Neuronal stem cell (in vitro differentiated cells): ENCODE results near the gene FOXN3. TPM values are rescaled to one million over a fixed set of nuclear protein-coding genes. Genes with fewer than 3 reads are reported as not detected.

Experiments used
- DNase-seq: peaks from one replicate; pipeline ENCODE4 v3.0.0-alpha.2; 2013; ENCODE audit warnings: low spot score
- H2AFZ ChIP-seq: one replicate; pipeline ENCODE4 v1.6.1; 2013; ENCODE audit warnings: mild to moderate bottlenecking, low read length, inconsistent platforms
- H2AK5ac ChIP-seq: 2 replicates; pipeline ENCODE4 v1.6.1; 2013; ENCODE audit warnings: low read depth, mild to moderate bottlenecking, inconsistent platforms, low read length, moderate library complexity, mixed read lengths
- H2BK120ac ChIP-seq: 2 replicates; pipeline ENCODE4 v1.6.1; 2013; ENCODE audit warnings: low read depth, mild to moderate bottlenecking, inconsistent platforms, low read length, moderate library complexity, mixed read lengths
- H2BK12ac ChIP-seq: one replicate; pipeline ENCODE4 v1.6.1; 2013; ENCODE audit warnings: low read length, inconsistent platforms
- H2BK15ac ChIP-seq: 2 replicates; pipeline ENCODE4 v1.6.1; 2013; ENCODE audit warnings: mild to moderate bottlenecking, low read length, inconsistent platforms, mixed read lengths
- H2BK5ac ChIP-seq: one replicate; pipeline ENCODE4 v1.6.1; 2013; ENCODE audit warnings: inconsistent platforms, mild to moderate bottlenecking, low read length, moderate library complexity
- H3K14ac ChIP-seq: one replicate; pipeline ENCODE4 v1.6.1; 2013; ENCODE audit warnings: low read length, inconsistent platforms
- H3K18ac ChIP-seq: 2 replicates; pipeline ENCODE4 v1.6.1; 2013; ENCODE audit warnings: low read length, inconsistent platforms
- H3K23ac ChIP-seq: 2 replicates; pipeline ENCODE4 v1.6.1; 2013; ENCODE audit warnings: low read depth, mild to moderate bottlenecking, mixed read lengths, low read length, inconsistent platforms; ENCODE audit not compliant: poor library complexity
- H3K27ac ChIP-seq: replicated peaks from 3 replicates; pipeline ENCODE4 v1.5.1; 2013; ENCODE audit warnings: low read length, inconsistent platforms
- H3K27me3 ChIP-seq, 3 experiments: 2 replicates each; pipeline ENCODE4 v1.6.1; 2013; ENCODE audit warnings: low read length in 3 of 3, mild to moderate bottlenecking in 2 of 3, inconsistent platforms in 1 of 3, low read depth in 1 of 3, mixed read lengths in 1 of 3, moderate library complexity in 1 of 3; ENCODE audit not compliant: control insufficient read depth in 3 of 3, insufficient read depth in 3 of 3
- H3K36me3 ChIP-seq, 2 donors: replicated peaks in 1 of 2; 2 replicates each; pipeline ENCODE4 v1.6.1; 2013; ENCODE audit warnings: low read length in 2 of 2; ENCODE audit not compliant: control insufficient read depth in 2 of 2, insufficient read depth in 2 of 2
- H3K4ac ChIP-seq: 2 replicates; pipeline ENCODE4 v1.6.1; 2013; ENCODE audit warnings: inconsistent platforms, mild to moderate bottlenecking, low read length, moderate library complexity
- H3K4me1 ChIP-seq, 2 donors: 1 replicate in 1 of 2; 2 replicates in 1 of 2; pipeline ENCODE4 v1.6.1; 2013; ENCODE audit warnings: low read length in 2 of 2, low read depth in 1 of 2; ENCODE audit not compliant: control insufficient read depth in 2 of 2, insufficient read depth in 1 of 2
- H3K4me2 ChIP-seq: one replicate; pipeline ENCODE4 v1.6.1; 2013; ENCODE audit warnings: mild to moderate bottlenecking, low read length, inconsistent platforms; ENCODE audit not compliant: insufficient read depth, poor library complexity, severe bottlenecking
- H3K4me3 ChIP-seq, 2 donors: 2 replicates each; pipeline ENCODE4 v1.5.1; 2013; ENCODE audit warnings: low read length in 2 of 2, mild to moderate bottlenecking in 2 of 2, inconsistent platforms in 1 of 2, moderate library complexity in 1 of 2
- H3K79me1 ChIP-seq: one replicate; pipeline ENCODE4 v1.6.1; 2013; ENCODE audit warnings: low read depth, mild to moderate bottlenecking, inconsistent platforms, low read length, moderate library complexity
- H3K9ac ChIP-seq: one replicate; pipeline ENCODE4 v1.6.1; 2013; ENCODE audit warnings: mild to moderate bottlenecking, low read depth, low read length, inconsistent platforms; ENCODE audit not compliant: poor library complexity
- H3K9me3 ChIP-seq, 2 donors: replicated peaks in 1 of 2; 2 replicates each; pipeline versions ENCODE3 to v1.6.1; 2013; ENCODE audit warnings: low read length in 2 of 2, mild to moderate bottlenecking in 2 of 2, inconsistent platforms in 1 of 2, low read depth in 1 of 2, mixed read lengths in 1 of 2, moderate library complexity in 1 of 2; ENCODE audit not compliant: control insufficient read depth in 2 of 2, insufficient read depth in 1 of 2
- H4K8ac ChIP-seq: one replicate; pipeline ENCODE4 v1.6.1; 2013; ENCODE audit warnings: low read depth, mild to moderate bottlenecking, inconsistent platforms, low read length, moderate library complexity
- H4K91ac ChIP-seq: one replicate; pipeline ENCODE4 v1.6.1; 2013; ENCODE audit warnings: low read length, low read depth, mild to moderate bottlenecking, inconsistent platforms; ENCODE audit not compliant: poor library complexity
- WGBS, 2 donors: extraction: QIAGEN DNeasy Blood & Tissue Kit; methylation state at CpG; one replicate each; pipeline ENCODE4 v1.1.7; 2013; ENCODE audit warnings: missing lambda C conversion rate in 2 of 2, mixed read lengths in 1 of 2; ENCODE audit not compliant: insufficient read length in 2 of 2, insufficient replicate concordance in 1 of 2; ENCODE audit errors: extremely low coverage in 2 of 2; 5-methylcytosine and 5-hydroxymethylcytosine counted together
- polyA plus RNA-seq, 2 experiments: library from polyadenylated mRNA; stranded (reverse); fragments of 200-250 nt; gene quantifications; one replicate each; pipeline ENCODE4 v1.2.3, GENCODE V29; 2013

FOXN3 gene
- 21.1 TPM for polyA plus RNA-seq (2013, experiment 1 of 2)
- polyA plus RNA-seq (2013, experiment 2 of 2), result 21.5 TPM

GRCh38 chr14:89417091-89417464 is at the start of gene FOXN3:
Gene FOXN3 (minus strand): TSS chr14:89417233. CDS start chr14:89412476, 4,757 bp downstream.
- peak; percentile 86 for DNase-seq
- H3K79me1 ChIP-seq, result peaks cover 6% of the 10 kb centered on the region
- peak within 1 kb of the TSS; percentile 94 for H2AFZ ChIP-seq
- H3K23ac ChIP-seq, result peak within 1 kb of the TSS; percentile 34
- peak within 1 kb of the TSS; percentile 65 for H3K14ac ChIP-seq
- peak within 1 kb of the TSS; percentile 98 for H3K18ac ChIP-seq
- H3K4ac ChIP-seq, result peak within 1 kb of the TSS; percentile 70
- peak within 1 kb of the TSS; percentile 79 for H2BK12ac ChIP-seq
- peak within 1 kb of the TSS; percentile 65 to 92 for H3K4me3 ChIP-seq
- peak within 1 kb of the TSS; percentile 93 for H4K8ac ChIP-seq
- peaks cover 4 to 19% of the 10 kb centered on the region in 2 donors for H3K36me3 ChIP-seq
- peaks cover 0 to 1% of the 10 kb centered on the region in 2 donors for H3K9me3 ChIP-seq
- H2BK5ac ChIP-seq, result peak within 1 kb of the TSS; percentile 83
- no CpG with 5 or more reads among the region's 54 CpGs for WGBS, 2 donors
- peak within 1 kb of the TSS; percentile 83 for H2BK120ac ChIP-seq
- peak within 1 kb of the TSS; percentile 97 for H2BK15ac ChIP-seq
- H3K4me2 ChIP-seq, result peak within 1 kb of the TSS; percentile 92
- peak within 1 kb of the TSS; percentile 89 for H3K9ac ChIP-seq
- H3K27ac ChIP-seq, result peak within 1 kb of the TSS; percentile 37
- H3K27me3 ChIP-seq, result no peaks in the 10 kb centered on the region
- H4K91ac ChIP-seq, result peak within 1 kb of the TSS; percentile 26
- H2AK5ac ChIP-seq, result peak within 1 kb of the TSS; percentile 88
- H3K4me1 ChIP-seq, result peaks cover 7 to 8% of the 10 kb centered on the region in 2 donors

GRCh38 chr14:89466484-89466883 is 49.5 kb upstream of the FOXN3 start:
- Histone ChIP-seq H3K27ac (no peak overlapping the region), H3K4me1 (no peaks in the 10 kb centered on the region)

GRCh38 chr14:89465876-89466275 is 48.8 kb upstream of the FOXN3 start:
- Histone ChIP-seq H3K4me2 (no peak overlapping the region), H4K8ac (no peak overlapping the region), H2BK15ac (no peak overlapping the region), H2BK12ac (no peak overlapping the region), H3K79me1 (no peaks in the 10 kb centered on the region), H3K23ac (no peak overlapping the region), H2AFZ (no peak overlapping the region), H3K27me3 (no peaks in the 10 kb centered on the region), H3K4ac (no peak overlapping the region), H3K18ac (no peak overlapping the region), H3K4me3 (no peak overlapping the region), H3K9ac (no peak overlapping the region), H2AK5ac (no peak overlapping the region), H3K14ac (no peak overlapping the region), H3K4me1 (no peaks in the 10 kb centered on the region), H4K91ac (no peak overlapping the region), H2BK120ac (no peak overlapping the region), H3K36me3 (no peaks in the 10 kb centered on the region), H2BK5ac (no peak overlapping the region), H3K27ac (no peak overlapping the region), H3K9me3 (no peaks in the 10 kb centered on the region)
- no CpG with 5 or more reads among the region's 5 CpGs for WGBS, 2 donors
- DNase-seq, result no peak

More at GRCh38 chr14:89466484-89466883, 49.5 kb upstream of the FOXN3 start:
- no peaks in the 10 kb centered on the region for H3K9me3 ChIP-seq
- H2AK5ac ChIP-seq, result no peak overlapping the region
- no peak overlapping the region for H4K91ac ChIP-seq
- H2BK5ac ChIP-seq, result no peak overlapping the region
- no peak overlapping the region for H4K8ac ChIP-seq
- WGBS, 2 donors, result no CpG with 5 or more reads among the region's 5 CpGs
- no peaks in the 10 kb centered on the region for H3K36me3 ChIP-seq
- H2BK12ac ChIP-seq, result no peak overlapping the region
- H3K18ac ChIP-seq, result peak overlapping the region; percentile 74
- peak overlapping the region; percentile 34 for H3K23ac ChIP-seq
- no peaks in the 10 kb centered on the region for H3K27me3 ChIP-seq
- no peaks in the 10 kb centered on the region for H3K79me1 ChIP-seq
- no peak overlapping the region for H2BK15ac ChIP-seq
- no peak overlapping the region for H2BK120ac ChIP-seq
- no peak overlapping the region for H3K4me3 ChIP-seq
- no peak overlapping the region for H2AFZ ChIP-seq
- no peak overlapping the region for H3K4ac ChIP-seq
- H3K14ac ChIP-seq, result no peak overlapping the region
- DNase-seq, result no peak
- H3K4me2 ChIP-seq, result no peak overlapping the region
- no peak overlapping the region for H3K9ac ChIP-seq

GRCh38 chr14:89461256-89461655 is 44.2 kb upstream of the FOXN3 start:
- Histone ChIP-seq H2BK5ac (no peak overlapping the region), H4K8ac (no peak overlapping the region), H3K9ac (no peak overlapping the region), H3K4me3 (no peak overlapping the region), H3K4ac (no peak overlapping the region), H3K4me2 (no peak overlapping the region), H3K14ac (no peak overlapping the region), H2BK15ac (no peak overlapping the region), H3K27me3 (no peaks in the 10 kb centered on the region), H2AK5ac (no peak overlapping the region), H3K9me3 (no peaks in the 10 kb centered on the region), H3K36me3 (no peaks in the 10 kb centered on the region), H3K4me1 (no peaks in the 10 kb centered on the region), H3K79me1 (no peaks in the 10 kb centered on the region), H2AFZ (no peak overlapping the region), H2BK12ac (no peak overlapping the region), H3K23ac (no peak overlapping the region), H3K18ac (no peak overlapping the region), H4K91ac (no peak overlapping the region), H3K27ac (no peak overlapping the region), H2BK120ac (no peak overlapping the region)
- no peak for DNase-seq
- no CpG with 5 or more reads among the region's 3 CpGs for WGBS, 2 donors
